ENCODE results near the gene C9orf43. TPM values are rescaled to one million over a fixed set of nuclear protein-coding genes. Genes with fewer than 3 reads are reported as not detected.

Gene C9orf43
- total RNA-seq, 1 donor from 2014 or later = 0.14 TPM

- DNase-seq = no peak
- intact Hi-C loops (cut with micrococcal nuclease) = no loop called here
- Histone ChIP-seq H3K4me1 (peaks cover 54% of the 10 kb centered on the region), H3K4me3 (no peak overlapping the region), H3K27me3 (ENCODE audit: low read depth) (no peaks in the 10 kb centered on the region), H3K36me3 (no peaks in the 10 kb centered on the region), H3K27ac (replicated peaks) (no peak overlapping the region), H3K9me3 (replicated peaks) (no peaks in the 10 kb centered on the region)
- TF ChIP-seq CTCF (IDR thresholded peaks at IDR 0.05; ENCODE audit: borderline replicate concordance) = no peak
These were observed 67.1 kb downstream of the C9orf43 start for GRCh38 chr9:113477661-113478060.

- peaks cover 57% of the 10 kb centered on the region for H3K4me1 ChIP-seq
- no peaks in the 10 kb centered on the region for H3K36me3 ChIP-seq
- no peak for TF ChIP-seq CTCF (IDR thresholded peaks at IDR 0.05; ENCODE audit: borderline replicate concordance)
- H3K27ac ChIP-seq (replicated peaks) = no peak overlapping the region
- intact Hi-C loops (cut with micrococcal nuclease) = no loop called here
- no peak for DNase-seq
- no peak overlapping the region for H3K4me3 ChIP-seq
- no peaks in the 10 kb centered on the region for H3K27me3 ChIP-seq (ENCODE audit: low read depth)
- no peaks in the 10 kb centered on the region for H3K9me3 ChIP-seq (replicated peaks)
These were observed 68.7 kb downstream of the C9orf43 start for GRCh38 chr9:113479174-113479621.

Other genes with a start within 250 kb of the C9orf43 start
- 19.0 TPM for gene FKBP15, start 189.5 kb upstream of the C9orf43 start, total RNA-seq
- 12.6 TPM for gene SLC31A1, start 189.2 kb upstream of the C9orf43 start, total RNA-seq
- gene CDC26, start 135.2 kb upstream of the C9orf43 start, total RNA-seq = 37.0 TPM
- 11.2 TPM for gene PRPF4, start 135.1 kb upstream of the C9orf43 start, total RNA-seq
- not detected for gene RNF183, start 107.4 kb upstream of the C9orf43 start, total RNA-seq
- 12.4 TPM for gene WDR31, start 70.5 kb upstream of the C9orf43 start, total RNA-seq
- gene BSPRY, start 61.2 kb upstream of the C9orf43 start, total RNA-seq = 0.25 TPM
- gene HDHD3, start 33.8 kb upstream of the C9orf43 start, total RNA-seq = 8.9 TPM
- gene ALAD, start 9.5 kb upstream of the C9orf43 start, total RNA-seq = 75.6 TPM
- 22.5 TPM for gene POLE3, start 72 bp upstream of the C9orf43 start, total RNA-seq
- 187 TPM for gene RGS3, start 53.0 kb downstream of the C9orf43 start, total RNA-seq

Measured in left ventricle myocardium inferior (tissue), 1 donor.